ENCODE results near the gene MS4A2. TPM values are rescaled to one million over a fixed set of nuclear protein-coding genes. Genes with fewer than 3 reads are reported as not detected.
"Not testable (repeated sequence)": the region's sequence is repeated elsewhere in the genome, so short reads cannot be mapped to it uniquely, and the experiment has no call there.

The MS4A2 gene
- total RNA-seq, 1 donor from 2014 or later = not detected

GRCh38 chr11:60116996-60117790 is 28.7 kb downstream of the MS4A2 start:
- DNase-seq (ENCODE audit: low spot score) = no peak
- H3K9me3 Mint-ChIP-seq = no peaks in the 10 kb centered on the region
- H3K4me1 Mint-ChIP-seq (ENCODE audit: low read depth) = no peaks in the 10 kb centered on the region
- no peak overlapping the region for H3K4me3 Mint-ChIP-seq (ENCODE audit: low read depth)
- no peak overlapping the region for H3K27ac Mint-ChIP-seq
- H3K27me3 Mint-ChIP-seq (ENCODE audit: low read depth) = peaks cover 3% of the 10 kb centered on the region
- no peaks in the 10 kb centered on the region for H3K36me3 Mint-ChIP-seq (ENCODE audit: low read depth)
- intact Hi-C loops (cut with micrococcal nuclease) = no loop called here

DNA sequence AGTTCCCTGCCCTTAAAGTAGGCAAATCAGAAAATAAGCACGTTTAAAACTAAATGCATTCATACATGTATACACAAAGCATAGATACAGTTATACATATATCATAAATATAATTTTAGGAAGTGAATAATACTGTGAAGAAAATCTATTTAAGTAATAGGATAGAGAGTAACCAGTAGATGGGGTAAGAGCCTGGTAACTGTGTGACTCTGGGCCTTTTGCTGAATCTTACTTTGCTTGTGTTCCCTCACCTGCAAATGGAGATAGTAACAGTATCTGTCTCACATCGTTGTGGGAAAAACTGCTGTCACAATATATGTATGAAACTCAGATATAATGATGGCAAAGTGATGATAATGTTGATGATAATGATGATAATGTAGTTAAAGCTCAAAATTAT is 29.9 kb downstream of the MS4A2 start:
- Mint-ChIP-seq H3K27me3 (ENCODE audit: low read depth) (peaks cover 3% of the 10 kb centered on the region), H3K4me1 (ENCODE audit: low read depth) (no peaks in the 10 kb centered on the region), H3K27ac (no peak overlapping the region), H3K4me3 (ENCODE audit: low read depth) (no peak overlapping the region), H3K9me3 (no peaks in the 10 kb centered on the region), H3K36me3 (ENCODE audit: low read depth) (no peaks in the 10 kb centered on the region)
- intact Hi-C loops (cut with micrococcal nuclease) = no loop called here
- no peak for DNase-seq (ENCODE audit: low spot score)

DNA sequence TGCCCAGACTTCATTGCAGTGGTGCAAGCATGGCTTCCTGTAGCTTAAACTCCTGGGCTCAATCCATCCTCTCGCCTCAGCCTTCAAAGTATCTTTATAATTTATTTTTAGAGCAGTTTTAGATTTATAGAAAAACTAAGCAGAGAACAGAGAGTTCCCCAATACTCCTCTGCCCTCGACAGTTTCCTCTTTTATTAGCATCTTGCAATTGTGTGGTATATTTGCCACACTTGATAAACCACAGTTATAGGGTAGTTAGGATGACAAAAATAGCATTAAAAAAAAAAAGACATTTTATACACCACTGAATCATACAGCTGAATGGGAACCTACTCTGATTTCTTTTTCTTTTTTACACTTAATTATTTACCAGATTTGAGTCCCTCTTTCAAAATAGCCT is 31.2 kb downstream of the MS4A2 start:
- Mint-ChIP-seq H3K36me3 (ENCODE audit: low read depth) (no peaks in the 10 kb centered on the region), H3K4me3 (ENCODE audit: low read depth) (no peak overlapping the region), H3K27me3 (ENCODE audit: low read depth) (peaks cover 2% of the 10 kb centered on the region), H3K9me3 (no peaks in the 10 kb centered on the region), H3K27ac (no peak overlapping the region), H3K4me1 (ENCODE audit: low read depth) (no peaks in the 10 kb centered on the region)
- no peak for DNase-seq (ENCODE audit: low spot score)
- intact Hi-C loops (cut with micrococcal nuclease) = no loop called here

- Mint-ChIP-seq H3K27me3 (ENCODE audit: low read depth) (peaks cover 2% of the 10 kb centered on the region), H3K4me1 (ENCODE audit: low read depth) (no peaks in the 10 kb centered on the region), H3K36me3 (ENCODE audit: low read depth) (no peaks in the 10 kb centered on the region), H3K27ac (no peak overlapping the region), H3K9me3 (no peaks in the 10 kb centered on the region), H3K4me3 (ENCODE audit: low read depth) (no peak overlapping the region)
- intact Hi-C loops (cut with micrococcal nuclease) = no loop called here
- DNase-seq (ENCODE audit: low spot score) = no peak
These were observed 32.8 kb downstream of the MS4A2 start for GRCh38 chr11:60121264-60121663.

GRCh38 chr11:60122414-60123036 is 34.1 kb downstream of the MS4A2 start:
- no peaks in the 10 kb centered on the region for H3K36me3 Mint-ChIP-seq (ENCODE audit: low read depth)
- peaks cover 2% of the 10 kb centered on the region for H3K27me3 Mint-ChIP-seq (ENCODE audit: low read depth)
- intact Hi-C loops (cut with micrococcal nuclease) = no loop called here
- DNase-seq (ENCODE audit: low spot score) = no peak
- H3K4me3 Mint-ChIP-seq (ENCODE audit: low read depth) = no peak overlapping the region
- H3K9me3 Mint-ChIP-seq = no peaks in the 10 kb centered on the region
- H3K27ac Mint-ChIP-seq = no peak overlapping the region
- H3K4me1 Mint-ChIP-seq (ENCODE audit: low read depth) = no peaks in the 10 kb centered on the region

DNA sequence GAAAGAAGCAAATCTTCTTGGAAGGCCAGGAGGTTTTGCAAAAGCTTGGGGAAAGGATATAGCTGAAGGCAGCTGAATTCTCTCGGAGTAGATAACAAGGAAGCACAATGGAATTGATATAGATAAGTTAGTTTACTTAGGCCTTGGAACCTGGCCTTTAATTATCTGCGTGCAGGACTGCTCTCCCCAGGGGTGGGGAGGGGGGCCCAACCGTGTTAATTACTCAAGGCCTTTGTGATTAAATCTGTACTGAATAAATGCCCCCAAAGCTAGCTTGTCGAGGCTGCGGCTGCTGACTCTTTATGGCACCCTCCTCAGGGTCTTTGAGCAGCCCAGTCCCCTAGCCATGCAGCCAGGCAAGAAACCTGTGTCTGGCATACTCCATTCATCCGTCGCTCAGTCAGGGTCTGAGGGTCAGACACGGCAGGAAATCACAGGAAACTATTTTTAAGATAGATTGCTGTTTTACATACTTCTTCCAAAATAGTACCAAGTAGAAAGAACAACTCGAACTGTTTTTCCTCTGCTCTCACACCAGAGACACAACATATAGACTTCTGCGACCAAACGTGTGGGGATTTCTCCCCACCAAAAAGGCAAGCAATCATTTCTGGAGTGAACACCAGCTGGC is 36.5 kb downstream of the MS4A2 start:
- Mint-ChIP-seq H3K4me3 (ENCODE audit: low read depth) (no peak overlapping the region), H3K27ac (no peak overlapping the region), H3K27me3 (ENCODE audit: low read depth) (peaks cover 2% of the 10 kb centered on the region), H3K9me3 (no peaks in the 10 kb centered on the region), H3K4me1 (ENCODE audit: low read depth) (no peaks in the 10 kb centered on the region), H3K36me3 (ENCODE audit: low read depth) (no peaks in the 10 kb centered on the region)
- intact Hi-C loops (cut with micrococcal nuclease) = no loop called here
- DNase-seq (ENCODE audit: low spot score) = no peak

GRCh38 chr11:60125956-60126585 is 37.6 kb downstream of the MS4A2 start:
- no peak for DNase-seq (ENCODE audit: low spot score)
- no peak overlapping the region for H3K4me3 Mint-ChIP-seq (ENCODE audit: low read depth)
- no peaks in the 10 kb centered on the region for H3K36me3 Mint-ChIP-seq (ENCODE audit: low read depth)
- H3K9me3 Mint-ChIP-seq = no peaks in the 10 kb centered on the region
- no peaks in the 10 kb centered on the region for H3K4me1 Mint-ChIP-seq (ENCODE audit: low read depth)
- no peaks in the 10 kb centered on the region for H3K27me3 Mint-ChIP-seq (ENCODE audit: low read depth)
- intact Hi-C loops (cut with micrococcal nuclease) = no loop called here
- H3K27ac Mint-ChIP-seq = no peak overlapping the region

GRCh38 chr11:60127311-60127811 is 38.9 kb downstream of the MS4A2 start:
- Mint-ChIP-seq H3K27me3 (ENCODE audit: low read depth) (no peaks in the 10 kb centered on the region), H3K4me3 (ENCODE audit: low read depth) (no peak overlapping the region), H3K4me1 (ENCODE audit: low read depth) (no peaks in the 10 kb centered on the region), H3K27ac (no peak overlapping the region), H3K9me3 (no peaks in the 10 kb centered on the region), H3K36me3 (ENCODE audit: low read depth) (no peaks in the 10 kb centered on the region)
- intact Hi-C loops (cut with micrococcal nuclease) = no loop called here
- DNase-seq (ENCODE audit: low spot score) = no peak

GRCh38 chr11:60128376-60128775 is 39.9 kb downstream of the MS4A2 start:
- no peak for DNase-seq (ENCODE audit: low spot score)
- H3K27me3 Mint-ChIP-seq (ENCODE audit: low read depth) = no peaks in the 10 kb centered on the region
- H3K4me1 Mint-ChIP-seq (ENCODE audit: low read depth) = no peaks in the 10 kb centered on the region
- H3K9me3 Mint-ChIP-seq = no peaks in the 10 kb centered on the region
- no peak overlapping the region for H3K27ac Mint-ChIP-seq
- intact Hi-C loops (cut with micrococcal nuclease) = no loop called here
- no peaks in the 10 kb centered on the region for H3K36me3 Mint-ChIP-seq (ENCODE audit: low read depth)
- H3K4me3 Mint-ChIP-seq (ENCODE audit: low read depth) = no peak overlapping the region

DNA sequence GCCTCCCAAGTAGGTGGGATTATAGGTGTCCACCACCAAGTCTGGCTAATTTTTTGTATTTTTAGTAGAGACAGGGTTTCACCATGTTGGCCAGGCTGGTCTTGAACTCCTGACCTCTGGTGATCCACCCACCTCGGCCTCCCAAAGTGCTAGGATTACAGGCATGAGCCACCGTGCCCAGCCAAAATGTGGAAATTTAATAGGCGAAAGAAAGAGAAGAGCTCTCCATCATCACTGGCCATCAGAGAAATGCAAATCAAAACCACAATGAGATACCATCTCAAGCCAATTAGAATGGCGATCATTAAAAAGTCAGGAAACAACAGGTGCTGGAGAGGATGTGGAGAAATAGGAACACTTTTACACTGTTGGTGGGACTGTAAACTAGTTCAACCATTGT is 40.4 kb downstream of the MS4A2 start:
- H3K4me1 Mint-ChIP-seq (ENCODE audit: low read depth); H3K9me3 Mint-ChIP-seq; H3K27me3 Mint-ChIP-seq (ENCODE audit: low read depth); H3K27ac Mint-ChIP-seq; DNase-seq (ENCODE audit: low spot score); H3K4me3 Mint-ChIP-seq (ENCODE audit: low read depth); intact Hi-C loops (cut with micrococcal nuclease); H3K36me3 Mint-ChIP-seq (ENCODE audit: low read depth): not testable (repeated sequence)

- intact Hi-C loops (cut with micrococcal nuclease) = loop anchor here (5.0 kb wide), 1 partner anchor 308 kb away; no protein-coding TSS in a partner anchor
- H3K36me3 Mint-ChIP-seq (ENCODE audit: low read depth) = no peaks in the 10 kb centered on the region
These were observed 41.4 kb downstream of the MS4A2 start for GRCh38 chr11:60129853-60130252.

GRCh38 chr11:60130496-60130895 is 42.0 kb downstream of the MS4A2 start:
- Mint-ChIP-seq H3K36me3 (ENCODE audit: low read depth) (no peaks in the 10 kb centered on the region), H3K27ac (no peak overlapping the region), H3K27me3 (ENCODE audit: low read depth) (no peaks in the 10 kb centered on the region), H3K4me1 (ENCODE audit: low read depth) (no peaks in the 10 kb centered on the region), H3K4me3 (ENCODE audit: low read depth) (no peak overlapping the region), H3K9me3 (no peaks in the 10 kb centered on the region)
- intact Hi-C loops (cut with micrococcal nuclease) = loop anchor here (5.0 kb wide), 1 partner anchor 308 kb away; no protein-coding TSS in a partner anchor
- no peak for DNase-seq (ENCODE audit: low spot score)

More at GRCh38 chr11:60129853-60130252, 41.4 kb downstream of the MS4A2 start:
- Mint-ChIP-seq H3K4me1 (ENCODE audit: low read depth) (no peaks in the 10 kb centered on the region), H3K27me3 (ENCODE audit: low read depth) (no peaks in the 10 kb centered on the region), H3K27ac (no peak overlapping the region), H3K9me3 (no peaks in the 10 kb centered on the region), H3K4me3 (ENCODE audit: low read depth) (no peak overlapping the region)
- no peak for DNase-seq (ENCODE audit: low spot score)
